Stimulated activated CD4-positive, alpha-beta T cell treated with anti-CD3 and anti-CD28 coated beads, Interleukin-1b, Interleukin-23, amount 100 ng/mL, for 1 hour (primary cell): ENCODE data around the gene SPECC1L.

Source experiments
- DNase-seq, 2 donors: peaks; one replicate each; pipeline ENCODE4 v3.0.0-alpha.2; 2020; ENCODE audit warnings: low read depth in 2 of 2

The SPECC1L gene

DNA sequence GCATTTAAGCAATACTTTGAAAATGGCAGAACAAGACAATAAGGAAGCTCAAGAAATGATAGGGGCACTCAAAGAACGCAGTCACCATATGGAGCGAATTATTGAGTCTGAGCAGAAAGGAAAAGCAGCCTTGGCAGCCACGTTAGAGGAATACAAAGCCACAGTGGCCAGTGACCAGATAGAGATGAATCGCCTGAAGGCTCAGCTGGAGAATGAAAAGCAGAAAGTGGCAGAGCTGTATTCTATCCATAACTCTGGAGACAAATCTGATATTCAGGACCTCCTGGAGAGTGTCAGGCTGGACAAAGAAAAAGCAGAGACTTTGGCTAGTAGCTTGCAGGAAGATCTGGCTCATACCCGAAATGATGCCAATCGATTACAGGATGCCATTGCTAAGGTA, 51.9 kb downstream of the SPECC1L start:
- DNase-seq = no peak

DNA sequence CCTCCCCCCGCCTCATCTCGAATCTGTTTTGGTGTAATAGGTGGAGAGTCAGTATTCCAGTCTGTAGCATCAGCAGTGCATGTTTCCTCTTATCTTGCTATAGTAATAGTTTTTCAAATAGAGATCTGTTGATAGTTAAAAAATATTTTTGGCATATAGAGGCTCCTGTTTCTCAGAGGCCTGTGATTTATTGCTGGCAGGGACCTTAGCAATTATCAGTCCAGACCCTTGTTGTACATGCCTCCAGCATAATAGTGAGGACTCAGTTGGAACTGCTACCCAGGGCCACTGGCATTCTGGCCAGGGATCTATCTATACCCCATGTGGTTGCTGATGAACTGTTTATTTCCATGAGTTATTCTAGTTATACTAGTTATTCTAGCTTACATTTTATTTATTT, 52.6 kb downstream of the SPECC1L start:
- no peak for DNase-seq

- no peak for DNase-seq
These were observed 53.1 kb downstream of the SPECC1L start for GRCh38 chr22:24323695-24324094.

DNA sequence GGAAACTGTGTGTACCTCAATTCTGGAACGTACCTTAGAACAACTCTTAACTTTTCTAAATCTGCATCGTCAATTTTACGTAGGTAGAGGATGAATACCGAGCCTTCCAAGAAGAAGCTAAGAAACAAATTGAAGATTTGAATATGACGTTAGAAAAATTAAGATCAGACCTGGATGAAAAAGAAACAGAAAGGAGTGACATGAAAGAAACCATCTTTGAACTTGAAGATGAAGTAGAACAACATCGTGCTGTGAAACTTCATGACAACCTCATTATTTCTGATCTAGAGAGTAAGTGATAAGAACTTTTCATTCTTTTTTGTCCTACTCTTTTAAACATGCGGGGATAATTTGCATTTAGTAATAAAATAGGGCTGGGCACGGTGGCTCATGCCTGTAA, 53.5 kb downstream of the SPECC1L start:
- DNase-seq = no peak

GRCh38 chr22:24325105-24325757, 54.6 kb downstream of the SPECC1L start:
- DNase-seq = no peak

DNA sequence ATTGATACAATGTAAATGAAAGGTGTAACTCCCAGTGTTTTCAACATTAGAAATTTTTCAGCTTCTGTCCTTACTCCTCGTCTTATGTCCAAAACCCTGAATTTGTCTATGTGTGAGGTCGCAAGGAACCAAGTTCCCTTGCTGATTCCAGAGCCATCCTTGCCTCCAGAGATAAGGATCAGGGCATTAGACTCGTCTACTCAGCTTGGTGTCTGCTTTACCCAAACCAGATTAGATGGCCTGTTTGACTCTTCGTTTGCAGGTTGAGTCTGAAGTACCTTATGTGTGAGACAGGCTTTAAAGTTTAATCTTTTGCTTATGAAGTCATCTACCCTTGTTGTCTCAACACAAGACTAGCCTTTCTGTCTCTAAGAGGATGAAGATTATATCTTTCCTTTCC, 55.6 kb downstream of the SPECC1L start:
- DNase-seq = no peak

- no peak for DNase-seq
These were observed 57.2 kb downstream of the SPECC1L start for GRCh38 chr22:24327832-24328231.

GRCh38 chr22:24329453-24329852, 58.8 kb downstream of the SPECC1L start:
- DNase-seq = no peak

DNA sequence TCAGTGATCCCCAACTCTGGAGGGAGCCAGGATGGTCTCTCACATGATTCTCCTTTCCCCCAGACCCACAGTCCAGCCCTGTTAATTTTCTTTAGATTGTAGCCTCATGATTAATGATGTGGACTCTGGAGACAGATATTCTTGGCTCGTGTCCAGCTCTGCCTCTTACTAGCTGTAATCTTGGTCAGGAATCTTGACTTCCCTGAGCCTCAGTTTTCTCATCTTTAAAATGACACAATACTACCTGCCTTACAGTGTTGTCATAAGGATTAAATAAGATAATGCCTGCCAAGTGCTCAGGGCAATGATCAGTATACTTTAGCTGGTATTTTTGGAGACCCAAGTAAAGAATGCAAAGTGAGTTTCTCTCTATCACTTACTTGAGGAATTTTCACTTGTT, 60.0 kb downstream of the SPECC1L start:
- DNase-seq = no peak

DNA sequence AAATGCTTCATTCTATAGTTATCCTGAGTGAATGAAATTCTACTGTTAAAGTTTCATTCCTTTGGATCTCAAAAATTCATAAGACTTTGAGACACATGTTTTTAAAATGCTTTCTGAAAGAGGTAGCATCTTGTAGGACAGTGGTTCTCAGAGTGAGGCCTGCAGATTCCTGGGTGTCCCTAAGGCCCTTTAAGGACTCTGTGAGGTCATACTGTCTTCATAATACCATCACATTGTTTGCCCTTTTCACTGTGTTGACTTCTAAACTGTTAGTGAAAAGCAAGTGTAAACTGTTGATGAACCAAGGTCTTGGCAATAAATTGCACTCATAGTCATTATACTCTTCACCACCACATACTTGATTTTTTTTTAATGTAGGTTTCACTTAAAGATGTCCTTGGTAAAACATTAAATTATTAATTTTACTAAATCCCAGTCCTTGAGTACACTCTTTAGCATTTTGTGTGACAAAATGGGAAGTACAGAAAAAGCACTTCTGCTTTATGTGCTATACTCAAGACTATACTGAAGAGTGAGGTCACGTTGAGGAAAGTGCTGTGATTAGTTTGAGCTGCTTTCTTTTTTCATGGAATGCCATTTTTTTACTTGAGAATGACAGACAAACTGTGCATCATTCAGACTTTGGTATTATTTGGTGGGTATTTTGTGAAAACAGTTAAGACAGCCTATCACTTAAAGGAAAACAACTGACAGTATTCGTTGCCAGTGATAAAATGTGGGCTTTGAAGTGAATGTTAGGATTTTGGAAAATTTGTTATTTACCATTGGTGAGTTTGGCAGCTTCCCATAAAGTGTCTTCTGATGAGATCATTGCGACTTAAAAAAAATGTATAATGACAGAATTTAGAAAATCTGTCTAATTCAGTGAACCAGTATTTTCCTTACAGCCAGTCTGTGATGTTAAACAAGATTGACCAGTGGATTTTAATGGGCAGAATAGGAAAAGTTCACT, 61.1 kb downstream of the SPECC1L start:
- no peak for DNase-seq

DNA sequence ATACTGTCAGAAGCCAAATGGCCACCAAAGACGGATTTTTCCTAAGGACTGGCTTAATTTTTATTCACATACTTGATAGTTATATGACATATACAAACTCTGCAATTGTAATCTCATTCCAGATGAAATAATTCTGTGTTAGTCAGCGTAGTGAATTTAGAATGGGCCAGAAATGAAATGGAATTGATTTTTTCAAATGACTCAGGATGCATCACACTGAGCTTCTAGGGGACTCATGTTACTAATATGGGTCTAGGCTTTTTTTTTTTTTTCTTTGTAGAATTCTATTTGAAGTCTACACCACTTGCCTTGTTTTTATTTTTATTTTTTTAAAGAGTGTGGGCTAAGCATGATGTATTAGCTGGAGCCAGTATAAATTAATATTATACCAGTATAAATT, 62.7 kb downstream of the SPECC1L start:
- no peak for DNase-seq

GRCh38 chr22:24335496-24335895, 64.9 kb downstream of the SPECC1L start:
- DNase-seq = no peak

GRCh38 chr22:24337894-24338645, 67.4 kb downstream of the SPECC1L start:
- no peak for DNase-seq

GRCh38 chr22:24338726-24339451, 68.3 kb downstream of the SPECC1L start:
- no peak for DNase-seq

DNA sequence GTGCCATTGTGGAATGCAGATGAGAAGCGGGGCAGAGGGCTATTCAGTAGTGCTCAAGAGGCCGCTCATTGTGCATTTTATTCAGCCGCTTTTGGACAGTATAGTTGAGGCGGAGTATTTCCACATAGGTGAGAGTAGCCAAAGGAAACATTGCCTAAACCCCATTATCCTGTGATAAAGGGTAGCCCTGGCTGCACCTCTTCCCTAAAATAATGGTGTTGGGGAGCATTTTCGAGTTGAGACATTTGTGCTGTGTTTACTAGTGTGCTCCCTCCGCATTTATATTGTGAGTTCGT, 68.8 kb downstream of the SPECC1L start:
- no peak for DNase-seq

- no peak for DNase-seq
These were observed 71.0 kb downstream of the SPECC1L start for GRCh38 chr22:24341627-24342026.

- DNase-seq = no peak
These were observed 80.0 kb downstream of the SPECC1L start for GRCh38 chr22:24350627-24351026.

DNA sequence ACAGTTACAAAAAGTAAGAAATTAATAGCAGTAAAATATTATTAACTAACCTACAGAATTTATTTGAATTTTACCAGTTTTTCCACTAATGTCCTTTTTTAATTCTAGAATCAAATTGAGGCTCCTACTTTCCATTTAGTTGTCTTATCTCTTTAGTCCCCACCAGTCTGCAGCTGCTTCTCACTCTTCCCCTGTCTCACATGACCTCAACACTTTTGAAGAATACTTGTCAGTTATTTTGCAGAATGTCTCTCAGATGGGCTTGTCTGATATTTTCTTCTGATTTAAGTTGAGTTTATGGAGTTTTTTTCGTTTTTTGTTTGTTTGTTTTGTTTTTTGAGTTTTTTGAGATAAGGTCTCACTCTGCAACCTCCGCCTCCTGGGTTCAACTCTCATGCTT, 82.5 kb downstream of the SPECC1L start:
- DNase-seq = no peak

DNA sequence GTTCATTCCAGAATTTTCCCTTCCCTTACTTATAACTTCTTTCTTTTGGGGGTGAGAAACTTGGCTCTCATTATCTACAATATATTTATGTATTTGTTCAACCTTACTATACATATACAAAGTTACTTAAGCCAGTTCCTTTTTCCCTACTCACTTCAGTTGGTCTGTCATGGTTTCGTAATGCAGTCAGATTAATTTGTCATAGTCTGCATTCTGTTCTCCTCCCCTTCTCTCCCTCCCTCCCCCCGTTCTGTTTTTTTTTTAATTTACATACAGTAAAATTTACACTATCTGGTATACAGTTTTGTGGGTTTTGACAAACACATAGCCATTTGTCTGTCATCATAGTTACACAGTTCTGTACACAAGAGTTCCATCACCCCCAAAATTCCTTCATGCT, 84.9 kb downstream of the SPECC1L start:
- no peak for DNase-seq

- no peak for DNase-seq
These were observed 86.9 kb downstream of the SPECC1L start for GRCh38 chr22:24357547-24357946.

- no peak for DNase-seq
These were observed 87.6 kb downstream of the SPECC1L start for GRCh38 chr22:24358105-24358836.
